Smooth muscle cell (in vitro differentiated cells): Measurements from ENCODE around the gene PPP1R18. TPM values are rescaled to one million over a fixed set of nuclear protein-coding genes. Genes with fewer than 3 reads are reported as not detected.
A peak's percentile ranks its signal among the peaks of the same experiment; 100 is the strongest.

Experiments
- DNase-seq: peaks from one replicate; lab custom pipeline; 2025; ENCODE audit not compliant: unreplicated experiment; lab: John Stamatoyannopoulos, UW
- H2AFZ ChIP-seq: fragments of 200-600 bp; sonication (generic); 2 replicates; pipeline ENCODE4 v1.6.0; 2016; ENCODE audit warnings: antibody characterized with exemption, low read depth, mild to moderate bottlenecking
- H3F3A ChIP-seq: fragments of 200-600 bp; sonication (generic); 2 replicates; pipeline ENCODE4 v1.6.0; 2017; ENCODE audit warnings: antibody characterized with exemption, low read depth
- H3K27ac ChIP-seq: fragments of 200-600 bp; sonication (generic); 2 replicates; pipeline ENCODE4 v1.5.1; 2016; ENCODE audit warnings: low read depth, mild to moderate bottlenecking
- H3K27me3 ChIP-seq: fragments of 200-600 bp; sonication (generic); 2 replicates; pipeline ENCODE4 v1.6.1; 2016; ENCODE audit warnings: low read depth, mild to moderate bottlenecking
- H3K36me3 ChIP-seq: fragments of 200-600 bp; sonication (generic); 2 replicates; pipeline ENCODE4 v1.5.1; 2016; ENCODE audit warnings: low read depth
- H3K4me1 ChIP-seq: fragments of 200-600 bp; sonication (generic); 2 replicates; pipeline ENCODE4 v1.5.1; 2016; ENCODE audit warnings: low read depth
- H3K4me2 ChIP-seq: fragments of 200-600 bp; sonication (generic); 2 replicates; pipeline ENCODE4 v1.6.0; 2016; ENCODE audit warnings: mild to moderate bottlenecking
- H3K4me3 ChIP-seq: fragments of 200-600 bp; sonication (generic); 2 replicates; pipeline ENCODE4 v1.5.1; 2016; ENCODE audit warnings: mild to moderate bottlenecking
- H3K79me2 ChIP-seq: fragments of 200-600 bp; sonication (generic); 2 replicates; pipeline ENCODE4 v1.6.0; 2016; ENCODE audit warnings: low read depth, mild to moderate bottlenecking
- H3K9ac ChIP-seq: fragments of 200-600 bp; sonication (generic); 2 replicates; pipeline ENCODE4 v1.6.0; 2016; ENCODE audit warnings: low read depth
- H3K9me3 ChIP-seq: fragments of 200-600 bp; sonication (generic); replicated peaks from 2 replicates; pipeline ENCODE4 v1.5.1; 2016; ENCODE audit warnings: low read depth
- H4K20me1 ChIP-seq: fragments of 200-600 bp; sonication (generic); 2 replicates; pipeline ENCODE4 v1.6.0; 2016; ENCODE audit warnings: low read depth
- CTCF ChIP-seq: fragments of 200-600 bp; sonication (generic); IDR thresholded peaks from 2 replicates; pipeline ENCODE4 v1.5.1; 2017; ENCODE audit warnings: borderline replicate concordance, mild to moderate bottlenecking, antibody characterized with exemption; ENCODE audit not compliant: insufficient read depth, poor library complexity, severe bottlenecking
- WGBS: methylation state at CpG from one replicate; pipeline ENCODE4 v1.1.7; 2016; ENCODE audit warnings: low lambda C conversion rate; 5-methylcytosine and 5-hydroxymethylcytosine counted together
- polyA plus RNA-seq: library from polyadenylated mRNA; unstranded; fragments of >200 nt; fragmentation: Nextera tagmentation; extraction: Ambion mirVana; gene quantifications from 2 replicates; pipeline ENCODE4 v1.2.1, GENCODE V29; 2016
- total RNA-seq: library from RNA; depleted of rRNA; stranded (reverse); fragments of >200 nt; gene quantifications from 2 replicates; pipeline ENCODE4 v1.2.3, GENCODE V29; 2014

PPP1R18 gene
- total and polyA plus RNA-seq, 2 experiments from 2014 or later, result 41.6 to 55.3 TPM

GRCh38 chr6:30717129-30717844 lies 30.8 kb upstream of the PPP1R18 start, which contains the start of gene MDC1:
MDC1 (minus strand) TSS chr6:30717281; CDS start chr6:30715175, 2,106 bp downstream.
- peak within 1 kb of the TSS; percentile 73 for H3K4me3 ChIP-seq
- H3K27ac ChIP-seq, result peak within 1 kb of the TSS; percentile 83
- H3K27me3 ChIP-seq, result no peaks in the 10 kb centered on the region
- peak; percentile 12 for TF ChIP-seq CTCF
- peaks cover 24% of the 10 kb centered on the region for H3F3A ChIP-seq
- H3K4me1 ChIP-seq, result peaks cover 19% of the 10 kb centered on the region
- H3K4me2 ChIP-seq, result peak within 1 kb of the TSS; percentile 86
- H3K9me3 ChIP-seq, result no peaks in the 10 kb centered on the region
- under 1% methylated on average over 48 of the region's 48 CpGs for WGBS
- peaks cover 12% of the 10 kb centered on the region for H4K20me1 ChIP-seq
- DNase-seq, result peak; percentile 94
- peak within 1 kb of the TSS; percentile 89 for H3K9ac ChIP-seq
- H2AFZ ChIP-seq, result peak within 1 kb of the TSS; percentile 67
- no peaks in the 10 kb centered on the region for H3K36me3 ChIP-seq
- peaks cover 43% of the 10 kb centered on the region for H3K79me2 ChIP-seq

- Histone ChIP-seq H3F3A (peaks cover 19% of the 10 kb centered on the region), H3K4me1 (peaks cover 19% of the 10 kb centered on the region), H3K27ac (peak overlapping the region; percentile 83), H3K27me3 (no peaks in the 10 kb centered on the region), H2AFZ (peak overlapping the region; percentile 67), H3K9me3 (no peaks in the 10 kb centered on the region), H3K4me3 (peak overlapping the region; percentile 73), H4K20me1 (peaks cover 7% of the 10 kb centered on the region), H3K79me2 (peaks cover 38% of the 10 kb centered on the region), H3K4me2 (peak overlapping the region; percentile 86), H3K36me3 (no peaks in the 10 kb centered on the region), H3K9ac (peak overlapping the region; percentile 89)
- no peak for DNase-seq
- no peak for TF ChIP-seq CTCF
- WGBS, result 3% methylated on average over 8 of the region's 8 CpGs
Observed at GRCh38 chr6:30716879-30717128, 30.4 kb upstream of the PPP1R18 start.

- Histone ChIP-seq H4K20me1 (no peaks in the 10 kb centered on the region), H3K4me3 (no peak overlapping the region), H3K9ac (no peak overlapping the region), H2AFZ (no peak overlapping the region), H3K4me2 (no peak overlapping the region), H3K27ac (no peak overlapping the region), H3K9me3 (no peaks in the 10 kb centered on the region), H3K27me3 (no peaks in the 10 kb centered on the region), H3K36me3 (no peaks in the 10 kb centered on the region), H3K4me1 (peaks cover 15% of the 10 kb centered on the region), H3F3A (peaks cover 7% of the 10 kb centered on the region), H3K79me2 (peaks cover 22% of the 10 kb centered on the region)
- no peak for DNase-seq
- WGBS, result 100% methylated on average over 1 of the region's 1 CpG
- TF ChIP-seq CTCF, result no peak
Observed at GRCh38 chr6:30714263-30714662, 27.8 kb upstream of the PPP1R18 start.

- WGBS, result 94% methylated on average over 7 of the region's 7 CpGs
- no peaks in the 10 kb centered on the region for H3F3A ChIP-seq
- H2AFZ ChIP-seq, result no peak overlapping the region
- DNase-seq, result no peak
- H3K4me2 ChIP-seq, result no peak overlapping the region
- H3K4me3 ChIP-seq, result no peak overlapping the region
- TF ChIP-seq CTCF, result no peak
- H3K27me3 ChIP-seq, result no peaks in the 10 kb centered on the region
- no peak overlapping the region for H3K27ac ChIP-seq
- H3K9ac ChIP-seq, result no peak overlapping the region
- H3K36me3 ChIP-seq, result no peaks in the 10 kb centered on the region
- H3K9me3 ChIP-seq, result no peaks in the 10 kb centered on the region
- H3K79me2 ChIP-seq, result peaks cover 10% of the 10 kb centered on the region
- peaks cover 10% of the 10 kb centered on the region for H3K4me1 ChIP-seq
- no peaks in the 10 kb centered on the region for H4K20me1 ChIP-seq
Observed at GRCh38 chr6:30712441-30712945, 26.0 kb upstream of the PPP1R18 start.
